Caco-2 (cell line): ENCODE results near the gene DYNC1H1. TPM values are rescaled to one million over a fixed set of nuclear protein-coding genes. Genes with fewer than 3 reads are reported as not detected.

Experiments
- BruUV-seq: library from RNA; stranded (reverse); fragments of 400-500 nt; replicated peaks from 2 replicates; lab custom pipeline; 2021; lab: Mats Ljungman, UMichigan
- CTCF ChIA-PET: fragments of 300-600 bp; sonication (Branson Sonifier 250); formaldehyde crosslinking; loops from one replicate; lab custom pipeline; 2022; ENCODE audit warnings: antibody characterized with exemption; lab: Charles Lee
- POLR2A ChIA-PET: fragments of 300-600 bp; sonication (Branson Sonifier 250); formaldehyde crosslinking; loops from one replicate; lab custom pipeline; 2022; ENCODE audit warnings: antibody characterized with exemption; lab: Charles Lee
- DNase-seq, 2 experiments: peaks; one replicate each; pipeline versions ENCODE4 v3.0.0 to v3.0.0-alpha.2; 2020 to 2022
- H3K27me3 ChIP-seq: replicated peaks from 2 replicates; pipeline ENCODE4 v1.6.0; 2011; ENCODE audit warnings: low read length; ENCODE audit not compliant: control insufficient read depth, insufficient read depth
- H3K36me3 ChIP-seq: 2 replicates; pipeline ENCODE4 v1.5.1; 2011; ENCODE audit warnings: low read length; ENCODE audit not compliant: control insufficient read depth, insufficient read depth
- H3K4me1 ChIP-seq: fragments of 250-450 bp; sonication (Bioruptor Pico); 2 replicates; pipeline ENCODE4 v1.5.1; 2020; ENCODE audit warnings: mild to moderate bottlenecking
- H3K4me3 ChIP-seq: 2 replicates; pipeline ENCODE4 v1.5.1; 2011; ENCODE audit warnings: low read depth, mild to moderate bottlenecking, control low read depth, low read length
- H3K9me3 ChIP-seq: fragments of 250-450 bp; sonication (Bioruptor Pico); 2 replicates; pipeline ENCODE4 v1.5.1; 2020; ENCODE audit warnings: mild to moderate bottlenecking, moderate library complexity
- H3K27ac Mint-ChIP-seq: one replicate; pipeline ENCODE4 v1.8.0; 2022; ENCODE audit warnings: mixed read lengths; ENCODE audit not compliant: unreplicated experiment
- H3K27me3 Mint-ChIP-seq: one replicate; pipeline ENCODE4 v1.8.0; 2022; ENCODE audit warnings: mixed read lengths; ENCODE audit not compliant: insufficient read depth, unreplicated experiment
- H3K36me3 Mint-ChIP-seq: one replicate; pipeline ENCODE4 v1.8.0; 2022; ENCODE audit warnings: mild to moderate bottlenecking, mixed read lengths; ENCODE audit not compliant: insufficient read depth, unreplicated experiment
- H3K4me1 Mint-ChIP-seq: one replicate; pipeline ENCODE4 v1.8.0; 2022; ENCODE audit warnings: low read depth, mixed read lengths; ENCODE audit not compliant: unreplicated experiment
- H3K4me3 Mint-ChIP-seq: one replicate; pipeline ENCODE4 v1.8.0; 2022; ENCODE audit warnings: mild to moderate bottlenecking, moderate library complexity, mixed read lengths; ENCODE audit not compliant: unreplicated experiment
- H3K9me3 Mint-ChIP-seq: one replicate; pipeline ENCODE4 v1.8.0; 2022; ENCODE audit warnings: mixed read lengths; ENCODE audit not compliant: unreplicated experiment
- intact Hi-C: fragments of 100-400 bp; cut with micrococcal nuclease; formaldehyde crosslinking; loops from one replicate; pipeline ENCODE4 v1.10.0; 2022; ENCODE audit not compliant: unreplicated experiment
- total RNA-seq: library from RNA; stranded (reverse); gene quantifications from 2 replicates; pipeline ENCODE4 v1.2.3, GENCODE V29; 2022
- TF ChIP-seq, protein P1 (sequence below), 2 experiments: fragments of 200-600 bp in 1 of 2; IDR thresholded peaks; 1 replicate in 1 of 2; 2 replicates in 1 of 2; pipeline versions ENCODE4 v1.5.1 to v1.8.0; 2011 to 2022; ENCODE audit warnings: antibody characterized with exemption in 1 of 2, control low read depth in 1 of 2, inconsistent platforms in 1 of 2, low read depth in 1 of 2, low read length in 1 of 2, mild to moderate bottlenecking in 1 of 2, moderate library complexity in 1 of 2; ENCODE audit not compliant: insufficient read depth in 1 of 2, severe bottlenecking in 1 of 2, unreplicated experiment in 1 of 2

DYNC1H1 gene
- total RNA-seq, 1 experiment from 2014 or later, result 351 TPM

DNA sequence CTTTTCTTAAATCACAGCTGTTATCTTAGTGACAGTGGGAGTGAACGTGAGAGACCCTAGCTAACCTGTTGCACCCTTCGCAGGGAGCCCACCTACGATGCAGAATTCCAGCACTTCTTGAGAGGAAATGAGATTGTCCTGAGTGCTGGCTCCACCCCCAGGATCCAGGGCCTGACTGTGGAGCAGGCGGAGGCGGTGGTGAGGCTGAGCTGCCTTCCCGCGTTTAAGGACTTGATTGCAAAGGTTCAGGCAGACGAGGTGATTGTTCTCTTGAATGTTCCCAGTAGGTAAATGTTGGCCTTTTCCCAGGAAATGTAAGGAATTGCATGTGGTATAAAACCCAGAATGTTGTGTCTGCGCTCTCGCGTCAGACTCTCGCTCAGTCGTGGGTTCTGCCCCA, 75.8 kb downstream of the DYNC1H1 start:
- H3K27ac Mint-ChIP-seq, result no peak overlapping the region
- BruUV-seq, result no TSS peak
- Histone ChIP-seq H3K9me3 (no peaks in the 10 kb centered on the region), H3K4me3 (no peak overlapping the region), H3K27me3 (no peaks in the 10 kb centered on the region), H3K36me3 (peaks cover 3% of the 10 kb centered on the region), H3K4me1 (no peaks in the 10 kb centered on the region)
- H3K4me1 Mint-ChIP-seq, result no peaks in the 10 kb centered on the region
- no peaks in the 10 kb centered on the region for H3K9me3 Mint-ChIP-seq
- intact Hi-C loops, result loop anchor here (10.0 kb wide), 1 partner anchor 75 kb away; the partner anchor contains the start of gene DYNC1H1
- ChIA-PET CTCF (interaction anchor here (0.6 kb wide), 1 partner anchor 18 kb away, joined by 3 read pairs; no protein-coding TSS in a partner anchor), POLR2A (no interaction called here)
- H3K4me3 Mint-ChIP-seq, result no peak overlapping the region
- TF ChIP-seq, protein P1, sequence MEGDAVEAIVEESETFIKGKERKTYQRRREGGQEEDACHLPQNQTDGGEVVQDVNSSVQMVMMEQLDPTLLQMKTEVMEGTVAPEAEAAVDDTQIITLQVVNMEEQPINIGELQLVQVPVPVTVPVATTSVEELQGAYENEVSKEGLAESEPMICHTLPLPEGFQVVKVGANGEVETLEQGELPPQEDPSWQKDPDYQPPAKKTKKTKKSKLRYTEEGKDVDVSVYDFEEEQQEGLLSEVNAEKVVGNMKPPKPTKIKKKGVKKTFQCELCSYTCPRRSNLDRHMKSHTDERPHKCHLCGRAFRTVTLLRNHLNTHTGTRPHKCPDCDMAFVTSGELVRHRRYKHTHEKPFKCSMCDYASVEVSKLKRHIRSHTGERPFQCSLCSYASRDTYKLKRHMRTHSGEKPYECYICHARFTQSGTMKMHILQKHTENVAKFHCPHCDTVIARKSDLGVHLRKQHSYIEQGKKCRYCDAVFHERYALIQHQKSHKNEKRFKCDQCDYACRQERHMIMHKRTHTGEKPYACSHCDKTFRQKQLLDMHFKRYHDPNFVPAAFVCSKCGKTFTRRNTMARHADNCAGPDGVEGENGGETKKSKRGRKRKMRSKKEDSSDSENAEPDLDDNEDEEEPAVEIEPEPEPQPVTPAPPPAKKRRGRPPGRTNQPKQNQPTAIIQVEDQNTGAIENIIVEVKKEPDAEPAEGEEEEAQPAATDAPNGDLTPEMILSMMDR (IDR thresholded peaks at IDR 0.05; ENCODE audit: insufficient read depth in 1 of 2, low read depth in 1 of 2, low read length in 1 of 2, severe bottlenecking in 1 of 2, unreplicated experiment in 1 of 2), result no peak
- peaks cover 71% of the 10 kb centered on the region for H3K36me3 Mint-ChIP-seq
- no peaks in the 10 kb centered on the region for H3K27me3 Mint-ChIP-seq
- no peak for DNase-seq

DNA sequence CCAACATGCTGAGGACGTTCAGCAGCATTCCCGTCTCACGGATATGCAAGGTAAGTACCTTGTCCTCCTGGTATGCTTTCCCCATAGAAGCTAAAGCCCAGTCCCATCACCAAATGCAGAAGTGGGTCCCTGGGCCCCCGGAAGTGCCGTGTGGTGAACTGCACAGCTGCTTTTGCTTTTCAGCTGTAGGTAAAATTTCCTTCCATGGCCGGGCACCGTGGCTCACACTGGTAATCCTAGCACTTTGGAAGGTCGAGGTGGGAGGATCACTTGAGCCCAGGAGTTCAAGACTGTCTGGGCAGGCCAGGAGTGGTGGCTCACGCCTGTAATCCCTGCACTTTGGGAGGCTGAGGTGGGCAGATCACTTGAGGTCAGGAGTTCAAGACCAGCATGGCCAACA, 78.3 kb downstream of the DYNC1H1 start:
- ChIA-PET POLR2A (no interaction called here), CTCF (no interaction called here)
- BruUV-seq, result no TSS peak
- peaks cover 80% of the 10 kb centered on the region for H3K36me3 Mint-ChIP-seq
- H3K4me1 Mint-ChIP-seq, result no peaks in the 10 kb centered on the region
- Histone ChIP-seq H3K4me1 (no peaks in the 10 kb centered on the region), H3K9me3 (no peaks in the 10 kb centered on the region), H3K4me3 (no peak overlapping the region), H3K36me3 (peaks cover 1% of the 10 kb centered on the region; the same call in 1 of the 2 replicates), H3K27me3 (no peaks in the 10 kb centered on the region)
- no peak overlapping the region for H3K27ac Mint-ChIP-seq
- H3K27me3 Mint-ChIP-seq, result no peaks in the 10 kb centered on the region
- TF ChIP-seq, protein P1 (IDR thresholded peaks at IDR 0.05; ENCODE audit: insufficient read depth in 1 of 2, low read depth in 1 of 2, low read length in 1 of 2, severe bottlenecking in 1 of 2, unreplicated experiment in 1 of 2), result no peak
- DNase-seq, result no peak
- H3K9me3 Mint-ChIP-seq, result no peaks in the 10 kb centered on the region
- H3K4me3 Mint-ChIP-seq, result no peak overlapping the region
- intact Hi-C loops, result loop anchor here (10.0 kb wide), 1 partner anchor 78 kb away; the partner anchor contains the start of gene DYNC1H1

DNA sequence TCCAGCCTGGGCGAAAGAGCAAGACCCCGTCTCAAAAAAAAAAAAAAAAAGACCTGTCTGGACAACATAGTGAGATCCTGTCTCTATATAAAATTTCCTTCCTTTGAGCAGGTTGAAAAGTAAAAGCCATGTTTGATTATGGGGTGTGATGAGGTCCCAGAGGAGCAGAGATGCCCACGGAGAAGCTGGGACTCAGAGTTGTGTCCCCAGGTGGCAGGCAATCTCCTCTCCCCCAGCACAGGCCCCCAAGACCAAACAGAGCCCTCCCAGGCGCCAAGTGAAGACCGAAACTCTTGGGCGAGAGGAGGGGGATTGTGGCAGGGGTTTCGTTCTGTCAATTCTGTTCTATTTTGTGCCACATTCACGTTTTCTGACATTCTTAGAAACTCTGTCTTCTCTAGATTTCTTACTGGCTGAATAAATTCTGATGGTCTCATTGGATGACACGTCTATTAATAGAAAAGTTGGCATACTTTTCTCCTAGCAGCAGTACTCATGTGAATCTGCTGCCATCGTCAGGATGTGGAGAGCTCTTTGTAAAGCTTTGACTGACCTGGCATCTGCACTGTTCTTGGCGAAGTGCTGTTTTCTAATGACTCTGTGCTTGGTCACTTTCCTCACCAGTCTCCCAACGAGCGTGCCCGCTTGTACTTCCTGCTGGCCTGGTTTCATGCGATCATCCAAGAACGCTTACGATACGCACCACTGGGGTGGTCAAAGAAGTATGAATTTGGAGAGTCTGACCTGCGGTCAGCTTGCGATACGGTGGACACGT, 79.1 kb downstream of the DYNC1H1 start:
- H3K4me1 ChIP-seq, result no peaks in the 10 kb centered on the region
- TF ChIP-seq, protein P1 (IDR thresholded peaks at IDR 0.05; ENCODE audit: insufficient read depth in 1 of 2, low read depth in 1 of 2, low read length in 1 of 2, severe bottlenecking in 1 of 2, unreplicated experiment in 1 of 2), result no peak
- H3K4me1 Mint-ChIP-seq, result no peaks in the 10 kb centered on the region
- intact Hi-C loops, result loop anchor here (10.0 kb wide), 1 partner anchor 79 kb away; the partner anchor contains the start of gene DYNC1H1
- no peaks in the 10 kb centered on the region for H3K9me3 ChIP-seq
- H3K4me3 Mint-ChIP-seq, result no peak overlapping the region
- BruUV-seq, result no TSS peak
- H3K36me3 ChIP-seq, result peaks cover 5% of the 10 kb centered on the region; the same call in 1 of the 2 replicates
- no peak overlapping the region for H3K4me3 ChIP-seq
- ChIA-PET CTCF (no interaction called here), POLR2A (no interaction called here)
- H3K27me3 ChIP-seq, result no peaks in the 10 kb centered on the region
- H3K27ac Mint-ChIP-seq, result no peak overlapping the region
- no peak for DNase-seq
- no peaks in the 10 kb centered on the region for H3K27me3 Mint-ChIP-seq
- H3K36me3 Mint-ChIP-seq, result peaks cover 84% of the 10 kb centered on the region
- no peaks in the 10 kb centered on the region for H3K9me3 Mint-ChIP-seq
